ENCODE data around the gene SGK2.
"Not testable (repeated sequence)": the region's sequence is repeated elsewhere in the genome, so short reads cannot be mapped to it uniquely, and the experiment has no call there.

The SGK2 gene

GRCh38 chr20:43603124-43603523, 44.3 kb downstream of the SGK2 start:
- DNase-seq: no peak
- no peak for ATAC-seq

GRCh38 chr20:43605715-43606114, 46.9 kb downstream of the SGK2 start:
- ATAC-seq: no peak

DNA sequence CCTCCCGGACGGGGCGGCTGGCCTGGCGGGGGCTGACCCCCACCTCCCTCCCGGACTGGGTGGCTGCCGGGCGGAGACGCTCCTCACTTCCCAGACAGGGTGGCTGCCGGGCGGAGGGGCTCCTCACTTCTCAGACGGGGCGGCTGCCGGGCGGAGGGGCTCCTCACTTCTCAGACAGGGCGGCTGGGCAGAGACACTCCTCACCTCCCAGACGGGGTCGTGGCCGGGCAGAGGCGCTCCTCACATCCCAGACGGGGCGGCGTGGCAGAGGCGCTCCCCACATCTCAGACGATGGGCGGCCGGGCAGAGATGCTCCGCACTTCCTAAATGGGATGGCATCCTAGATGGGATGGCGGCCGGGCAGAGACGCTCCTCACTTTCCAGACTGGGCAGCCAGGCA, 48.5 kb downstream of the SGK2 start:
- not testable (repeated sequence) for ATAC-seq, DNase-seq

More at GRCh38 chr20:43605715-43606114, 46.9 kb downstream of the SGK2 start:
- no peak for DNase-seq

DNA sequence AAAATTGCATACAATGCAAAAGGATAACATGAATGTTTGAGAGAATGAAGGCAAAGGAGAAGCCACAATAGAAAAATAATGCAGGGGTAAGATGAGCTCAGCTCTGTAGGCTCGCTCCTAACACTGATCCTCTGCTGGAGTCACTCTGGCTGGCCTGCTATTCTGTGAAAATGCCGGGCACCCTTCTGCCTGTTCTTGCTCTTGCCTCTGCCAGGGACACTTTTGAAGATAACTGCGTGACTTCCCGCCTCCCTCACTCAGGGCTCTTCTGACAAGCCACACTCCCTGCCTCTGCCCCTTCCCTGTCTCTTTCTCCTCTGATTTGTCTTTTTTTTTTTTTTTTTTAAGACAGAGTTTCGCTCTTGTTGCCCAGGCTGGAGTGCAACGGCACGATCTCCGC, 72.8 kb downstream of the SGK2 start:
- ATAC-seq (no peak), DNase-seq (no peak)
